ENCODE data around the gene PDZD7.

DNA sequence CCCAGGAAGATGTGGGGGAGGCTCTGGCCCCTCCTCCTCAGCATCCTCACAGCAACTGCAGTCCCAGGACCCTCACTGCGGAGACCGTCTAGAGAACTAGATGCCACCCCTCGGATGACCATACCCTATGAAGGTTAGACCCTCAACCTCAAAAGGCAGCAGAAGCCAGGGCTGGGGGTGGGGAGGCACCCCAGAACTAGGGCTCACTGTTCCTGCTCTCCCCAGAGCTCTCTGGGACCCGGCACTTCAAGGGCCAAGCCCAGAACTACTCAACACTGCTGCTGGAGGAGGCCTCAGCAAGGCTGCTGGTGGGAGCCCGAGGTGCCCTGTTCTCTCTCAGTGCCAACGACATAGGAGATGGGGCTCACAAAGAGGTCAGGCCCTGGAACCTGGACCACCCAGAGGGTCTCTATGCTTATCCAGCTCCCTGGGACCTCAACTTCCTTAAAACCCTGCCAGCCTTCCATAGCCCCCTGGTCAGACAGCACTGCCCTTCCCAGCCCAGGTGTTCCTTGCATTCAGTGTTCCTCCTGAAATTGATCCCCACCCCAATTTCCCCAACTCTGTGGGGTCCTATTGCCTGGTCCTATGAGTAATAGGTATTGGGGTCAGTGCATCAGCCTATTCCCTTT is 57.9 kb downstream of the PDZD7 start:
- TF ChIP-seq, protein P1, sequence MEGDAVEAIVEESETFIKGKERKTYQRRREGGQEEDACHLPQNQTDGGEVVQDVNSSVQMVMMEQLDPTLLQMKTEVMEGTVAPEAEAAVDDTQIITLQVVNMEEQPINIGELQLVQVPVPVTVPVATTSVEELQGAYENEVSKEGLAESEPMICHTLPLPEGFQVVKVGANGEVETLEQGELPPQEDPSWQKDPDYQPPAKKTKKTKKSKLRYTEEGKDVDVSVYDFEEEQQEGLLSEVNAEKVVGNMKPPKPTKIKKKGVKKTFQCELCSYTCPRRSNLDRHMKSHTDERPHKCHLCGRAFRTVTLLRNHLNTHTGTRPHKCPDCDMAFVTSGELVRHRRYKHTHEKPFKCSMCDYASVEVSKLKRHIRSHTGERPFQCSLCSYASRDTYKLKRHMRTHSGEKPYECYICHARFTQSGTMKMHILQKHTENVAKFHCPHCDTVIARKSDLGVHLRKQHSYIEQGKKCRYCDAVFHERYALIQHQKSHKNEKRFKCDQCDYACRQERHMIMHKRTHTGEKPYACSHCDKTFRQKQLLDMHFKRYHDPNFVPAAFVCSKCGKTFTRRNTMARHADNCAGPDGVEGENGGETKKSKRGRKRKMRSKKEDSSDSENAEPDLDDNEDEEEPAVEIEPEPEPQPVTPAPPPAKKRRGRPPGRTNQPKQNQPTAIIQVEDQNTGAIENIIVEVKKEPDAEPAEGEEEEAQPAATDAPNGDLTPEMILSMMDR (IDR thresholded peaks at IDR 0.05) = no peak
- TF ChIP-seq, protein P2, sequence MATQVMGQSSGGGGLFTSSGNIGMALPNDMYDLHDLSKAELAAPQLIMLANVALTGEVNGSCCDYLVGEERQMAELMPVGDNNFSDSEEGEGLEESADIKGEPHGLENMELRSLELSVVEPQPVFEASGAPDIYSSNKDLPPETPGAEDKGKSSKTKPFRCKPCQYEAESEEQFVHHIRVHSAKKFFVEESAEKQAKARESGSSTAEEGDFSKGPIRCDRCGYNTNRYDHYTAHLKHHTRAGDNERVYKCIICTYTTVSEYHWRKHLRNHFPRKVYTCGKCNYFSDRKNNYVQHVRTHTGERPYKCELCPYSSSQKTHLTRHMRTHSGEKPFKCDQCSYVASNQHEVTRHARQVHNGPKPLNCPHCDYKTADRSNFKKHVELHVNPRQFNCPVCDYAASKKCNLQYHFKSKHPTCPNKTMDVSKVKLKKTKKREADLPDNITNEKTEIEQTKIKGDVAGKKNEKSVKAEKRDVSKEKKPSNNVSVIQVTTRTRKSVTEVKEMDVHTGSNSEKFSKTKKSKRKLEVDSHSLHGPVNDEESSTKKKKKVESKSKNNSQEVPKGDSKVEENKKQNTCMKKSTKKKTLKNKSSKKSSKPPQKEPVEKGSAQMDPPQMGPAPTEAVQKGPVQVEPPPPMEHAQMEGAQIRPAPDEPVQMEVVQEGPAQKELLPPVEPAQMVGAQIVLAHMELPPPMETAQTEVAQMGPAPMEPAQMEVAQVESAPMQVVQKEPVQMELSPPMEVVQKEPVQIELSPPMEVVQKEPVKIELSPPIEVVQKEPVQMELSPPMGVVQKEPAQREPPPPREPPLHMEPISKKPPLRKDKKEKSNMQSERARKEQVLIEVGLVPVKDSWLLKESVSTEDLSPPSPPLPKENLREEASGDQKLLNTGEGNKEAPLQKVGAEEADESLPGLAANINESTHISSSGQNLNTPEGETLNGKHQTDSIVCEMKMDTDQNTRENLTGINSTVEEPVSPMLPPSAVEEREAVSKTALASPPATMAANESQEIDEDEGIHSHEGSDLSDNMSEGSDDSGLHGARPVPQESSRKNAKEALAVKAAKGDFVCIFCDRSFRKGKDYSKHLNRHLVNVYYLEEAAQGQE (IDR thresholded peaks at IDR 0.05; ENCODE audit: insufficient read depth in 1 of 2, low read depth in 2 of 2, low read length in 1 of 2) = no peak
- TF ChIP-seq POLR2AphosphoS5 (IDR thresholded peaks at IDR 0.05; ENCODE audit: low read depth, low read length) = no peak
- no peak for TF ChIP-seq SIN3A (IDR thresholded peaks at IDR 0.05; ENCODE audit: borderline replicate concordance, insufficient read depth, low read depth, low read length)
- TF ChIP-seq TCF7L2 (IDR thresholded peaks at IDR 0.05; ENCODE audit: low read depth, low read length) = no peak
